Testis (tissue), 2 donors: Measurements from ENCODE around the gene FANCG.

ENCODE experiments used
- CTCF ChIP-seq, 3 experiments: fragments of 450-650 bp in 2 of 3; fragments of 200-600 bp in 1 of 3; sonication (generic) in 1 of 3; IDR thresholded peaks; one replicate each; pipeline ENCODE4 v1.5.1; 2016 to 2019; ENCODE audit warnings: antibody characterized with exemption in 3 of 3, mild to moderate bottlenecking in 2 of 3, moderate library complexity in 1 of 3
- POLR2A ChIP-seq: fragments of 450-650 bp; IDR thresholded peaks from one replicate; pipeline ENCODE4 v1.6.1; 2017; ENCODE audit warnings: antibody characterized with exemption, mild to moderate bottlenecking, moderate library complexity

GRCh38 chr9:35079041-35079425, 709 bp downstream of the FANCG start:
- no peak for TF ChIP-seq CTCF (IDR thresholded peaks at IDR 0.05)
- no peak for TF ChIP-seq POLR2A
